ENCODE measurements around the gene LRRC7. TPM values are rescaled to one million over a fixed set of nuclear protein-coding genes. Genes with fewer than 3 reads are reported as not detected.

Gene LRRC7
- total RNA-seq = 0.26 TPM in 1 of 2 replicates, not detected in the other

GRCh38 chr1:69567652-69568420 lies at the start of gene LRRC7:
Gene LRRC7, plus strand, starts transcription at chr1:69567922. Its CDS starts 718 bp downstream, at chr1:69568640.

Data from epithelial cell of alveolus of lung (primary cell).